Left renal cortex interstitium (tissue), 4 donors: ENCODE measurements around the gene TMEM207. TPM values are rescaled to one million over a fixed set of nuclear protein-coding genes. Genes with fewer than 3 reads are reported as not detected.

Experiments
- DNase-seq, 4 donors: peaks; one replicate each; pipeline ENCODE4 v3.0.0-alpha.2; 2013; ENCODE audit warnings: low read depth in 4 of 4, low spot score in 2 of 4, missing footprints in 1 of 4
- polyA plus RNA-seq, 4 donors: library from polyadenylated mRNA; unstranded; fragments of 120-200 nt; gene quantifications; one replicate each; pipeline ENCODE4 v1.2.1, GENCODE V29; 2013; ENCODE audit not compliant: insufficient read length in 4 of 4

TMEM207 gene
- polyA plus RNA-seq, 4 donors, result 15.4 to 25.7 (median 20.6) TPM

- no peak for DNase-seq
Measured at GRCh38 chr3:190446573-190447279, 3.0 kb downstream of the TMEM207 start.

- DNase-seq, result no peak
Measured at GRCh38 chr3:190444576-190445145, 5.0 kb downstream of the TMEM207 start.

- no peak for DNase-seq
Measured at GRCh38 chr3:190444006-190444405, 5.7 kb downstream of the TMEM207 start.

- DNase-seq, result no peak
Measured at GRCh38 chr3:190443257-190443656, 6.4 kb downstream of the TMEM207 start.

GRCh38 chr3:190442240-190442639 is 7.5 kb downstream of the TMEM207 start:
- DNase-seq, result no peak

GRCh38 chr3:190436331-190436730 is 13.4 kb downstream of the TMEM207 start:
- no peak for DNase-seq

GRCh38 chr3:190435618-190436017 is 14.1 kb downstream of the TMEM207 start:
- DNase-seq, result no peak

GRCh38 chr3:190433626-190434025 is 16.1 kb downstream of the TMEM207 start:
- no peak for DNase-seq

GRCh38 chr3:190432216-190432615 is 17.5 kb downstream of the TMEM207 start:
- no peak for DNase-seq

GRCh38 chr3:190430906-190431305 is 18.8 kb downstream of the TMEM207 start:
- DNase-seq, result no peak

- no peak for DNase-seq
Measured at GRCh38 chr3:190429681-190430080, 20.0 kb downstream of the TMEM207 start.

- no peak for DNase-seq
Measured at GRCh38 chr3:190426806-190427507, 22.7 kb downstream of the TMEM207 start.

- no peak for DNase-seq
Measured at GRCh38 chr3:190425833-190426232, 23.9 kb downstream of the TMEM207 start.

- peak in 2 of 4 donors; percentile 22 to 28 for DNase-seq
Measured at GRCh38 chr3:190424478-190425439, 24.9 kb downstream of the TMEM207 start.

GRCh38 chr3:190424108-190424477 is 25.6 kb downstream of the TMEM207 start:
- DNase-seq, result no peak

GRCh38 chr3:190414297-190414696 is 35.4 kb downstream of the TMEM207 start:
- DNase-seq, result no peak

- DNase-seq, result no peak
Measured at GRCh38 chr3:190404715-190405114, 45.0 kb downstream of the TMEM207 start.

- DNase-seq, result no peak
Measured at GRCh38 chr3:190401963-190402362, 47.7 kb downstream of the TMEM207 start.

- DNase-seq, result no peak
Measured at GRCh38 chr3:190399677-190400076, 50.0 kb downstream of the TMEM207 start.

- no peak for DNase-seq
Measured at GRCh38 chr3:190397889-190398288, 51.8 kb downstream of the TMEM207 start.

- no peak for DNase-seq
Measured at GRCh38 chr3:190396001-190396400, 53.7 kb downstream of the TMEM207 start.
